ENCODE data around the gene FAAP100. TPM values are rescaled to one million over a fixed set of nuclear protein-coding genes. Genes with fewer than 3 reads are reported as not detected.

Gene FAAP100
- total and polyA plus RNA-seq, 2 donors (not counting 1 experiment from before 2014, with no cell fraction given), result 62.0 to 72.7 TPM

DNA sequence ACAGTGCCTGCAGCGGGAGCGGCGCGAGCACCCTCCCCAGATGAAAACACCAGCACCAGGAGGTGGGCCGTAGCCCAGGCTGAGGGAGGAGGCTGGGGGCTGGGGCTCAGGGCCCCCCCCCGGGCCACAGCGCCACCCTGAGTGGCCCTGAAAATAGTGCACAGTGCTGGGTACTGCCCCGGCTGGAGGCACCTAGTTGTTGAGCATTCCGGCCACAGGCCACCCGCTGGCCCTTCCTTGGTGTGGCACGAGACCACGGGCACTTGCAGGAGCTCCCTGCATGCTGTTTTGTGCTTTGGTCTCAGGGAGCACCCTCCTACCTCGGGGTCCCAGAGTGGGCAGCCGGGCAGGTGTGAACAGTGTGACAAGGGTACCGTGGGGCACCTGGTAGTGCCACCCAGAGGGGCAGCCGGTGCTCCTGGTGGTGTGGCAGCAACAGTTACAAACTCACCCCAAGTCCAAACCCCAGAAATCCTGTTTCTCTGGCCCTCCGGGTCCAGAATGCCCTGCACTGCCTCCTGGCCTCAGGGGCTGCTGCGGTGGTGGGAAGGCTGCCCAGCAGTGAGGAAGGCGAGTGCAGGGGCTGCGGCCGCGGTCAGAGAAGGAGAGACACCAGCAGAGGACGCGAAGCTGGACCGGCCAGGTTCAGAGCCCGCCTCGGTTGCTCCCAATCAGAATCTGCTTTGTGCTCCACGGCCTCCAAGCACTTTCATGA lies 12.0 kb downstream of the FAAP100 start:
- Mint-ChIP-seq H3K27ac (no peak overlapping the region), H3K27me3 (peaks cover 7% of the 10 kb centered on the region), H3K4me1 (peaks cover 4% of the 10 kb centered on the region), H3K9me3 (ENCODE audit: insufficient read depth) (no peaks in the 10 kb centered on the region), H3K4me3 (no peak overlapping the region)
- no peaks in the 10 kb centered on the region for H3K9me3 ChIP-seq (ENCODE audit: control extremely low read depth in 1 of 3, control insufficient read depth in 2 of 3, insufficient read depth in 1 of 3, low read length in 2 of 3)
- peaks cover 35% of the 10 kb centered on the region for H4K20me1 ChIP-seq (ENCODE audit: control insufficient read depth, insufficient read depth, low read length, poor library complexity, severe bottlenecking)
- no peak overlapping the region for H3K9ac ChIP-seq (ENCODE audit: low read length)
- intact Hi-C loops (cut with micrococcal nuclease), result no loop called here
- ChIA-PET CTCF (interaction anchor here (1.0 kb wide), 1 partner anchor 11 kb away, joined by 3 read pairs; no protein-coding TSS in a partner anchor), POLR2A (no interaction called here)
- H3K36me3 ChIP-seq (replicated peaks in 1 of 2; ENCODE audit: control extremely low read depth in 1 of 2, control insufficient read depth in 1 of 2, extremely low read depth in 1 of 2, insufficient read depth in 2 of 2, low read length in 1 of 2), result peaks cover 0 to 56% of the 10 kb centered on the region in 2 experiments
- H2AFZ ChIP-seq (ENCODE audit: insufficient read depth, low read depth, low read length, poor library complexity, severe bottlenecking), result no peak overlapping the region
- TF ChIP-seq, protein P1, sequence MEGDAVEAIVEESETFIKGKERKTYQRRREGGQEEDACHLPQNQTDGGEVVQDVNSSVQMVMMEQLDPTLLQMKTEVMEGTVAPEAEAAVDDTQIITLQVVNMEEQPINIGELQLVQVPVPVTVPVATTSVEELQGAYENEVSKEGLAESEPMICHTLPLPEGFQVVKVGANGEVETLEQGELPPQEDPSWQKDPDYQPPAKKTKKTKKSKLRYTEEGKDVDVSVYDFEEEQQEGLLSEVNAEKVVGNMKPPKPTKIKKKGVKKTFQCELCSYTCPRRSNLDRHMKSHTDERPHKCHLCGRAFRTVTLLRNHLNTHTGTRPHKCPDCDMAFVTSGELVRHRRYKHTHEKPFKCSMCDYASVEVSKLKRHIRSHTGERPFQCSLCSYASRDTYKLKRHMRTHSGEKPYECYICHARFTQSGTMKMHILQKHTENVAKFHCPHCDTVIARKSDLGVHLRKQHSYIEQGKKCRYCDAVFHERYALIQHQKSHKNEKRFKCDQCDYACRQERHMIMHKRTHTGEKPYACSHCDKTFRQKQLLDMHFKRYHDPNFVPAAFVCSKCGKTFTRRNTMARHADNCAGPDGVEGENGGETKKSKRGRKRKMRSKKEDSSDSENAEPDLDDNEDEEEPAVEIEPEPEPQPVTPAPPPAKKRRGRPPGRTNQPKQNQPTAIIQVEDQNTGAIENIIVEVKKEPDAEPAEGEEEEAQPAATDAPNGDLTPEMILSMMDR (IDR thresholded peaks at IDR 0.05), result no peak
- TF ChIP-seq EZH2 (IDR thresholded peaks at IDR 0.05; ENCODE audit: borderline replicate concordance, insufficient read depth, low read depth, low read length, poor library complexity, severe bottlenecking), result no peak
- no peak overlapping the region for H3K27ac ChIP-seq (ENCODE audit: low read length in 2 of 2)
- H3K27me3 ChIP-seq (replicated peaks in 1 of 4; ENCODE audit: control extremely low read depth in 1 of 4, control insufficient read depth in 3 of 4, insufficient read depth in 4 of 4, low read length in 3 of 4), result peaks cover 0 to 24% (median 10%) of the 10 kb centered on the region in 4 experiments
- DNase-seq, result no peak
- no peak overlapping the region for H3K4me2 ChIP-seq (replicated peaks; ENCODE audit: low read depth, low read length, poor library complexity, severe bottlenecking)
- no peak overlapping the region for H3K4me3 ChIP-seq (ENCODE audit: control extremely low read depth in 1 of 5, extremely low read depth in 1 of 5, insufficient read depth in 1 of 5, low read depth in 2 of 5, low read length in 4 of 5)
- peaks cover 3% of the 10 kb centered on the region for H3K79me2 ChIP-seq (ENCODE audit: control insufficient read depth, insufficient read depth, low read length)
- ATAC-seq (ENCODE audit: low read depth), result no peak
- 96% methylated on average over 27 of the region's 28 CpGs for WGBS (ENCODE audit: insufficient coverage)
- peaks cover 14 to 21% of the 10 kb centered on the region in 2 donors for H3K4me1 ChIP-seq (ENCODE audit: control insufficient read depth in 2 of 2, insufficient read depth in 2 of 2, low read length in 2 of 2)

DNA sequence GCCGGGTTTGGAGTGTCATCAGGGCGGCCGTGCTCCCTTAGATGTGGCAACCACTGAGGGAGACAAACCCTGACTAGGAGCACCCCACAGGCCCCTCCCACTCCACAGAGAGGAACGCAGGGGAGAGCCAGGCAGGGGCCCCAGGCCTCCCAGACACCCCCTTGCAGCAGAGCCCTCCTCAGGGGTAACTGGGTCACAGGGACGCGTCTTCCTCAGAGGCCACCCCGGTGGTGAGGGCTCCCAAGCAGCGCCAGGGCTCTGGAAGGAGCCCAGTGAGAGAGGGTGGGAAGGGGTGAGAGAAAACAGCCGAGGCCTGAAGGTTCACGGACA lies 12.6 kb downstream of the FAAP100 start:
- Histone ChIP-seq H4K20me1 (ENCODE audit: control insufficient read depth, insufficient read depth, low read length, poor library complexity, severe bottlenecking) (peaks cover 35% of the 10 kb centered on the region), H3K9me3 (ENCODE audit: control extremely low read depth in 1 of 3, control insufficient read depth in 2 of 3, insufficient read depth in 1 of 3, low read length in 2 of 3) (no peaks in the 10 kb centered on the region), H2AFZ (ENCODE audit: insufficient read depth, low read depth, low read length, poor library complexity, severe bottlenecking) (no peak overlapping the region), H3K27me3 (replicated peaks in 1 of 4; ENCODE audit: control extremely low read depth in 1 of 4, control insufficient read depth in 3 of 4, insufficient read depth in 4 of 4, low read length in 3 of 4) (peaks cover 0 to 27% (median 10%) of the 10 kb centered on the region in 4 experiments), H3K4me3 (ENCODE audit: control extremely low read depth in 1 of 5, extremely low read depth in 1 of 5, insufficient read depth in 1 of 5, low read depth in 2 of 5, low read length in 4 of 5) (no peak overlapping the region), H3K27ac (ENCODE audit: low read length in 2 of 2) (no peak overlapping the region), H3K79me2 (ENCODE audit: control insufficient read depth, insufficient read depth, low read length) (peaks cover 3% of the 10 kb centered on the region), H3K4me2 (replicated peaks; ENCODE audit: low read depth, low read length, poor library complexity, severe bottlenecking) (no peak overlapping the region), H3K4me1 (ENCODE audit: control insufficient read depth in 2 of 2, insufficient read depth in 2 of 2, low read length in 2 of 2) (peaks cover 14 to 22% of the 10 kb centered on the region in 2 donors), H3K9ac (ENCODE audit: low read length) (no peak overlapping the region), H3K36me3 (replicated peaks in 1 of 2; ENCODE audit: control extremely low read depth in 1 of 2, control insufficient read depth in 1 of 2, extremely low read depth in 1 of 2, insufficient read depth in 2 of 2, low read length in 1 of 2) (peaks cover 0 to 51% of the 10 kb centered on the region in 2 experiments)
- Mint-ChIP-seq H3K9me3 (ENCODE audit: insufficient read depth) (no peaks in the 10 kb centered on the region), H3K27ac (no peak overlapping the region), H3K4me3 (no peak overlapping the region), H3K27me3 (peaks cover 7% of the 10 kb centered on the region), H3K4me1 (peaks cover 4% of the 10 kb centered on the region)
- ChIA-PET CTCF (interaction anchor here (1.0 kb wide), 1 partner anchor 11 kb away, joined by 3 read pairs; no protein-coding TSS in a partner anchor), POLR2A (no interaction called here)
- ATAC-seq (ENCODE audit: low read depth) (no peak), DNase-seq (no peak)
- 90% methylated on average over 8 of the region's 10 CpGs for WGBS (ENCODE audit: insufficient coverage)
- TF ChIP-seq EZH2 (IDR thresholded peaks at IDR 0.05; ENCODE audit: borderline replicate concordance, insufficient read depth, low read depth, low read length, poor library complexity, severe bottlenecking), result no peak
- TF ChIP-seq, protein P1 (IDR thresholded peaks at IDR 0.05), result no peak
- intact Hi-C loops (cut with micrococcal nuclease), result no loop called here

Measured in B cell (primary cell).